ENCODE data around the gene PEX11G.

PEX11G gene

DNA sequence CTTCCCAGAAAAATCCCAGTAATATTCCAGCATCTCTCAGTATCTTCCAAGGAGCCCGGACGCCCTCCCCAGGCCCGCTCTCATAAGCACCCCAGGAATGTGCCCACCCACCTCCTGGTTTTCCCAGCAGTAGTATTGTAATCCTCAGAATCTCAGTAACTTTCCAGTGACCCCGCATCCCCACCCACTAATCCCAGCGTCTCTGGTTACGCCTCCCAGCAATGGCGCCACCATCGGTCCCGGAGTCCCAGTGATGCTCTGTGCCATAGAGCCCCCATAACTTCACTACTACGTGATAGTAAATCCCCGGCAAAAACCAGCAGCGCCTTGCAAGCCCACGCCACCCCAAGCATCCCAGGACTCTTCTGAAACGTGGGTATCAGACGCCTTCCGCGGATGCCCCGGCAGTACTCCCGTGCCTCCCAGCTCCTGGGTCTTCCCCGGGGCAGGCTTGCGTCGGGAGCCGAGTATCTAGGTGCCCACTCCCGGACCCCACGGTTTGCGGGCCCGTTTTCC lies 45.8 kb upstream of the PEX11G start:
- H2AK5ac ChIP-seq (ENCODE audit: low read length), result peak overlapping the region; percentile 95
- peak overlapping the region; percentile 97 for H3K18ac ChIP-seq (ENCODE audit: low read length)
- peak overlapping the region; percentile 85 for H3K27ac ChIP-seq (ENCODE audit: low read depth, low read length)
- peak overlapping the region; percentile 92 for H2BK120ac ChIP-seq (ENCODE audit: insufficient read depth, low read length, poor library complexity)
- H3K23ac ChIP-seq (ENCODE audit: low read length), result no peak overlapping the region
- H2AFZ ChIP-seq (ENCODE audit: insufficient read depth, low read length, poor library complexity), result peak overlapping the region; percentile 11
- H4K12ac ChIP-seq (ENCODE audit: low read depth, low read length), result peak overlapping the region; percentile 83
- peak overlapping the region; percentile 73 for H3K4me2 ChIP-seq (ENCODE audit: low read length)
- peak overlapping the region; percentile 83 for H4K8ac ChIP-seq (ENCODE audit: low read depth, low read length)
- peak overlapping the region; percentile 87 for H4K91ac ChIP-seq (ENCODE audit: low read depth, low read length)
- H3K27me3 ChIP-seq (ENCODE audit: insufficient read depth, low read length), result no peaks in the 10 kb centered on the region
- H3K4me1 ChIP-seq (ENCODE audit: control insufficient read depth in 1 of 2, insufficient read depth in 2 of 2, low read length in 2 of 2), result peaks cover 14 to 16% of the 10 kb centered on the region in 2 experiments
- H3K4ac ChIP-seq (ENCODE audit: low read depth, low read length), result peak overlapping the region; percentile 96
- peaks cover 23 to 31% of the 10 kb centered on the region in 2 experiments for H3K36me3 ChIP-seq (ENCODE audit: control insufficient read depth in 1 of 2, insufficient read depth in 2 of 2, low read length in 2 of 2)
- peaks cover 10% of the 10 kb centered on the region for H3K79me2 ChIP-seq (ENCODE audit: control insufficient read depth, insufficient read depth, low read length, poor library complexity)
- peak overlapping the region; percentile 73 for H2BK12ac ChIP-seq (ENCODE audit: low read length)
- no peaks in the 10 kb centered on the region for H3K9me3 ChIP-seq (ENCODE audit: insufficient read depth, low read depth, low read length)
- peak overlapping the region; percentile 73 for H3K9ac ChIP-seq (ENCODE audit: low read length)
- H3K79me1 ChIP-seq (ENCODE audit: low read length), result peaks cover 25% of the 10 kb centered on the region
- H3K14ac ChIP-seq (ENCODE audit: low read length), result peak overlapping the region; percentile 93
- WGBS (ENCODE audit: extremely low coverage, insufficient coverage, insufficient read length), result no CpG with 5 or more reads among the region's 27 CpGs
- H2BK5ac ChIP-seq (ENCODE audit: low read depth, low read length, poor library complexity), result peak overlapping the region; percentile 81
- H3K4me3 ChIP-seq (ENCODE audit: low read depth, low read length), result peak overlapping the region; percentile 78
- DNase-seq, result peak; percentile 32 to 44

DNA sequence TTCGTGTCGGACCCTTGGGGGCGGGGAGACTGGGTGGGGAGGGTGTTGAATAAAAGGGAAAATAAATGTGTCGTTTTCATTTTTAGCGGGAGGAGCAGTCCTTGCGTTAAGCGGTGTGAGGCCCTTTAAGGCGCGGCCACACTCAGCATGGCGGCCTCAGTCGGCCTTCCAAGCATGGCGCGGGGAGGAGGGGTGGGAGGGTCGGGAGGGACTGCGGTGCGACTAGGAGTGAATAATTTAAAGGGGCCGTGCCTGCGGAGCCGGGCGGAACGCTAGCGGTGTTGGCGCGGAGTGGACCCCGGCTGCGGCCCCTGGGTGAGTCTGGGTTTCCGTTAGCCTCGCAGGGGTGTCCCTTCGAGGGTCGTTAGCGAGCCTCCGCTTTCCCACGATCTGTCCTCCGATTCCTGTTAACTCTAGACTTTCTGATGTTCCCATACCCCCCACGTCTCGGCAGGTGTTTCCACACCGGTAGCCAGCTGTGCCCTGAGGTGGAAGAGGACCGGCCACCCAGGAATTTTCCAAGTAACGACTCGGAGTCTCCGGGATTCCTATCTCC lies 45.2 kb upstream of the PEX11G start:
- H2AK5ac ChIP-seq (ENCODE audit: low read length), result peak overlapping the region; percentile 93
- peak overlapping the region; percentile 96 for H4K91ac ChIP-seq (ENCODE audit: low read depth, low read length)
- WGBS (ENCODE audit: extremely low coverage, insufficient coverage, insufficient read length), result no CpG with 5 or more reads among the region's 41 CpGs
- peak overlapping the region; percentile 99 for H4K12ac ChIP-seq (ENCODE audit: low read depth, low read length)
- H3K18ac ChIP-seq (ENCODE audit: low read length), result peak overlapping the region; percentile 91
- no peaks in the 10 kb centered on the region for H3K9me3 ChIP-seq (ENCODE audit: insufficient read depth, low read depth, low read length)
- H3K27ac ChIP-seq (ENCODE audit: low read depth, low read length), result peak overlapping the region; percentile 85
- peaks cover 14 to 16% of the 10 kb centered on the region in 2 experiments for H3K4me1 ChIP-seq (ENCODE audit: control insufficient read depth in 1 of 2, insufficient read depth in 2 of 2, low read length in 2 of 2)
- H3K9ac ChIP-seq (ENCODE audit: low read length), result peak overlapping the region; percentile 54
- peak overlapping the region; percentile 84 for H3K4ac ChIP-seq (ENCODE audit: low read depth, low read length)
- H2BK5ac ChIP-seq (ENCODE audit: low read depth, low read length, poor library complexity), result peak overlapping the region; percentile 90
- H3K14ac ChIP-seq (ENCODE audit: low read length), result peak overlapping the region; percentile 97
- peaks cover 25% of the 10 kb centered on the region for H3K79me1 ChIP-seq (ENCODE audit: low read length)
- H3K4me3 ChIP-seq (ENCODE audit: low read depth, low read length), result peak overlapping the region; percentile 68
- peak overlapping the region; percentile 98 for H2AFZ ChIP-seq (ENCODE audit: insufficient read depth, low read length, poor library complexity)
- DNase-seq, result peak; percentile 84 to 92
- H3K23ac ChIP-seq (ENCODE audit: low read length), result no peak overlapping the region
- H3K27me3 ChIP-seq (ENCODE audit: insufficient read depth, low read length), result no peaks in the 10 kb centered on the region
- H3K36me3 ChIP-seq (ENCODE audit: control insufficient read depth in 1 of 2, insufficient read depth in 2 of 2, low read length in 2 of 2), result peaks cover 28 to 37% of the 10 kb centered on the region in 2 experiments
- peak overlapping the region; percentile 82 for H2BK12ac ChIP-seq (ENCODE audit: low read length)
- peak overlapping the region; percentile 96 for H2BK120ac ChIP-seq (ENCODE audit: insufficient read depth, low read length, poor library complexity)
- peak overlapping the region; percentile 95 for H4K8ac ChIP-seq (ENCODE audit: low read depth, low read length)
- peaks cover 10% of the 10 kb centered on the region for H3K79me2 ChIP-seq (ENCODE audit: control insufficient read depth, insufficient read depth, low read length, poor library complexity)
- H3K4me2 ChIP-seq (ENCODE audit: low read length), result peak overlapping the region; percentile 73

GRCh38 chr19:7533281-7533885 lies 44.5 kb upstream of the PEX11G start:
- Histone ChIP-seq H3K9ac (ENCODE audit: low read length) (peak overlapping the region; percentile 54), H3K36me3 (ENCODE audit: control insufficient read depth in 1 of 2, insufficient read depth in 2 of 2, low read length in 2 of 2) (peaks cover 33 to 39% of the 10 kb centered on the region in 2 experiments), H3K23ac (ENCODE audit: low read length) (no peak overlapping the region), H4K91ac (ENCODE audit: low read depth, low read length) (peak overlapping the region; percentile 96), H2BK5ac (ENCODE audit: low read depth, low read length, poor library complexity) (peak overlapping the region; percentile 90), H2BK12ac (ENCODE audit: low read length) (peak overlapping the region; percentile 56), H3K18ac (ENCODE audit: low read length) (peak overlapping the region; percentile 74), H3K27ac (ENCODE audit: low read depth, low read length) (peak overlapping the region; percentile 85), H3K79me1 (ENCODE audit: low read length) (peaks cover 25% of the 10 kb centered on the region), H3K4me1 (ENCODE audit: control insufficient read depth in 1 of 2, insufficient read depth in 2 of 2, low read length in 2 of 2) (peaks cover 14 to 16% of the 10 kb centered on the region in 2 experiments), H2AFZ (ENCODE audit: insufficient read depth, low read length, poor library complexity) (peak overlapping the region; percentile 98), H3K9me3 (ENCODE audit: insufficient read depth, low read depth, low read length) (no peaks in the 10 kb centered on the region), H3K4me3 (ENCODE audit: low read depth, low read length) (peak overlapping the region; percentile 31), H3K4me2 (ENCODE audit: low read length) (peak overlapping the region; percentile 73), H3K14ac (ENCODE audit: low read length) (peak overlapping the region; percentile 97), H2AK5ac (ENCODE audit: low read length) (peak overlapping the region; percentile 93), H4K8ac (ENCODE audit: low read depth, low read length) (peak overlapping the region; percentile 95), H4K12ac (ENCODE audit: low read depth, low read length) (peak overlapping the region; percentile 99), H3K27me3 (ENCODE audit: insufficient read depth, low read length) (no peaks in the 10 kb centered on the region), H3K4ac (ENCODE audit: low read depth, low read length) (peak overlapping the region; percentile 84), H3K79me2 (ENCODE audit: control insufficient read depth, insufficient read depth, low read length, poor library complexity) (peaks cover 10% of the 10 kb centered on the region), H2BK120ac (ENCODE audit: insufficient read depth, low read length, poor library complexity) (peak overlapping the region; percentile 96)
- DNase-seq, result peak; percentile 96 to 98
- no CpG with 5 or more reads among the region's 30 CpGs for WGBS (ENCODE audit: extremely low coverage, insufficient coverage, insufficient read length)

- H3K9me3 ChIP-seq (ENCODE audit: insufficient read depth, low read depth, low read length), result peaks cover 4% of the 10 kb centered on the region
- H3K27ac ChIP-seq (ENCODE audit: low read depth, low read length), result no peak overlapping the region
- no peak overlapping the region for H4K8ac ChIP-seq (ENCODE audit: low read depth, low read length)
- H2BK120ac ChIP-seq (ENCODE audit: insufficient read depth, low read length, poor library complexity), result no peak overlapping the region
- WGBS (ENCODE audit: extremely low coverage, insufficient coverage, insufficient read length), result no CpG with 5 or more reads among the region's 33 CpGs
- H3K18ac ChIP-seq (ENCODE audit: low read length), result no peak overlapping the region
- peaks cover 6% of the 10 kb centered on the region for H3K79me2 ChIP-seq (ENCODE audit: control insufficient read depth, insufficient read depth, low read length, poor library complexity)
- no peak overlapping the region for H3K4me2 ChIP-seq (ENCODE audit: low read length)
- no peak overlapping the region for H3K14ac ChIP-seq (ENCODE audit: low read length)
- no peak overlapping the region for H3K4me3 ChIP-seq (ENCODE audit: low read depth, low read length)
- H3K23ac ChIP-seq (ENCODE audit: low read length), result no peak overlapping the region
- peaks cover 10 to 11% of the 10 kb centered on the region in 2 experiments for H3K4me1 ChIP-seq (ENCODE audit: control insufficient read depth in 1 of 2, insufficient read depth in 2 of 2, low read length in 2 of 2)
- H2AK5ac ChIP-seq (ENCODE audit: low read length), result no peak overlapping the region
- H3K9ac ChIP-seq (ENCODE audit: low read length), result no peak overlapping the region
- H3K27me3 ChIP-seq (ENCODE audit: insufficient read depth, low read length), result no peaks in the 10 kb centered on the region
- H3K79me1 ChIP-seq (ENCODE audit: low read length), result peaks cover 15% of the 10 kb centered on the region
- H3K36me3 ChIP-seq (ENCODE audit: control insufficient read depth in 1 of 2, insufficient read depth in 2 of 2, low read length in 2 of 2), result peaks cover 55 to 57% of the 10 kb centered on the region in 2 experiments
- no peak overlapping the region for H4K91ac ChIP-seq (ENCODE audit: low read depth, low read length)
- no peak overlapping the region for H2AFZ ChIP-seq (ENCODE audit: insufficient read depth, low read length, poor library complexity)
- no peak overlapping the region for H2BK12ac ChIP-seq (ENCODE audit: low read length)
- H2BK5ac ChIP-seq (ENCODE audit: low read depth, low read length, poor library complexity), result no peak overlapping the region
- H3K4ac ChIP-seq (ENCODE audit: low read depth, low read length), result no peak overlapping the region
- no peak overlapping the region for H4K12ac ChIP-seq (ENCODE audit: low read depth, low read length)
- no peak for DNase-seq
Measured at GRCh38 chr19:7529610-7530490, 41.0 kb upstream of the PEX11G start.
